Smooth muscle cell (in vitro differentiated cells): Measurements from ENCODE around the gene ZBED4. TPM values are rescaled to one million over a fixed set of nuclear protein-coding genes. Genes with fewer than 3 reads are reported as not detected.

Experiments
- DNase-seq: peaks from one replicate; lab custom pipeline; 2025; ENCODE audit not compliant: unreplicated experiment; lab: John Stamatoyannopoulos, UW
- H2AFZ ChIP-seq: fragments of 200-600 bp; sonication (generic); 2 replicates; pipeline ENCODE4 v1.6.0; 2016; ENCODE audit warnings: antibody characterized with exemption, low read depth, mild to moderate bottlenecking
- H3F3A ChIP-seq: fragments of 200-600 bp; sonication (generic); 2 replicates; pipeline ENCODE4 v1.6.0; 2017; ENCODE audit warnings: antibody characterized with exemption, low read depth
- H3K27ac ChIP-seq: fragments of 200-600 bp; sonication (generic); 2 replicates; pipeline ENCODE4 v1.5.1; 2016; ENCODE audit warnings: low read depth, mild to moderate bottlenecking
- H3K27me3 ChIP-seq: fragments of 200-600 bp; sonication (generic); 2 replicates; pipeline ENCODE4 v1.6.1; 2016; ENCODE audit warnings: low read depth, mild to moderate bottlenecking
- H3K36me3 ChIP-seq: fragments of 200-600 bp; sonication (generic); 2 replicates; pipeline ENCODE4 v1.5.1; 2016; ENCODE audit warnings: low read depth
- H3K4me1 ChIP-seq: fragments of 200-600 bp; sonication (generic); 2 replicates; pipeline ENCODE4 v1.5.1; 2016; ENCODE audit warnings: low read depth
- H3K4me2 ChIP-seq: fragments of 200-600 bp; sonication (generic); 2 replicates; pipeline ENCODE4 v1.6.0; 2016; ENCODE audit warnings: mild to moderate bottlenecking
- H3K4me3 ChIP-seq: fragments of 200-600 bp; sonication (generic); 2 replicates; pipeline ENCODE4 v1.5.1; 2016; ENCODE audit warnings: mild to moderate bottlenecking
- H3K79me2 ChIP-seq: fragments of 200-600 bp; sonication (generic); 2 replicates; pipeline ENCODE4 v1.6.0; 2016; ENCODE audit warnings: low read depth, mild to moderate bottlenecking
- H3K9ac ChIP-seq: fragments of 200-600 bp; sonication (generic); 2 replicates; pipeline ENCODE4 v1.6.0; 2016; ENCODE audit warnings: low read depth
- H3K9me3 ChIP-seq: fragments of 200-600 bp; sonication (generic); replicated peaks from 2 replicates; pipeline ENCODE4 v1.5.1; 2016; ENCODE audit warnings: low read depth
- H4K20me1 ChIP-seq: fragments of 200-600 bp; sonication (generic); 2 replicates; pipeline ENCODE4 v1.6.0; 2016; ENCODE audit warnings: low read depth
- CTCF ChIP-seq: fragments of 200-600 bp; sonication (generic); IDR thresholded peaks from 2 replicates; pipeline ENCODE4 v1.5.1; 2017; ENCODE audit warnings: borderline replicate concordance, mild to moderate bottlenecking, antibody characterized with exemption; ENCODE audit not compliant: insufficient read depth, poor library complexity, severe bottlenecking
- WGBS: methylation state at CpG from one replicate; pipeline ENCODE4 v1.1.7; 2016; ENCODE audit warnings: low lambda C conversion rate; 5-methylcytosine and 5-hydroxymethylcytosine counted together
- polyA plus RNA-seq: library from polyadenylated mRNA; unstranded; fragments of >200 nt; fragmentation: Nextera tagmentation; extraction: Ambion mirVana; gene quantifications from 2 replicates; pipeline ENCODE4 v1.2.1, GENCODE V29; 2016
- total RNA-seq: library from RNA; depleted of rRNA; stranded (reverse); fragments of >200 nt; gene quantifications from 2 replicates; pipeline ENCODE4 v1.2.3, GENCODE V29; 2014

ZBED4 gene
- total and polyA plus RNA-seq, 2 experiments from 2014 or later, result 12.1 to 16.6 TPM

- H3K4me2 ChIP-seq, result no peak overlapping the region
- no peak for TF ChIP-seq CTCF
- no peaks in the 10 kb centered on the region for H3K27me3 ChIP-seq
- no peaks in the 10 kb centered on the region for H3K4me1 ChIP-seq
- peaks cover 20% of the 10 kb centered on the region for H3K79me2 ChIP-seq
- peaks cover 42% of the 10 kb centered on the region for H3K36me3 ChIP-seq
- H3K27ac ChIP-seq, result no peak overlapping the region
- no peak overlapping the region for H3K4me3 ChIP-seq
- H3F3A ChIP-seq, result no peaks in the 10 kb centered on the region
- H4K20me1 ChIP-seq, result peaks cover 32% of the 10 kb centered on the region
- no peak for DNase-seq
- H2AFZ ChIP-seq, result no peak overlapping the region
- 98% methylated on average over 5 of the region's 5 CpGs for WGBS
- H3K9ac ChIP-seq, result no peak overlapping the region
- peaks cover 8% of the 10 kb centered on the region for H3K9me3 ChIP-seq
Observed at GRCh38 chr22:49889071-49889470, 35.4 kb downstream of the ZBED4 start.

- 96% methylated on average over 4 of the region's 4 CpGs for WGBS
- no peaks in the 10 kb centered on the region for H3F3A ChIP-seq
- H3K9ac ChIP-seq, result no peak overlapping the region
- H3K79me2 ChIP-seq, result peaks cover 17% of the 10 kb centered on the region
- no peak overlapping the region for H3K4me3 ChIP-seq
- TF ChIP-seq CTCF, result no peak
- H3K4me2 ChIP-seq, result no peak overlapping the region
- no peak for DNase-seq
- no peaks in the 10 kb centered on the region for H3K4me1 ChIP-seq
- H3K27ac ChIP-seq, result no peak overlapping the region
- H4K20me1 ChIP-seq, result peaks cover 16% of the 10 kb centered on the region
- no peak overlapping the region for H2AFZ ChIP-seq
- peaks cover 21% of the 10 kb centered on the region for H3K36me3 ChIP-seq
- peaks cover 8% of the 10 kb centered on the region for H3K9me3 ChIP-seq
- H3K27me3 ChIP-seq, result no peaks in the 10 kb centered on the region
Observed at GRCh38 chr22:49892226-49892899, 38.7 kb downstream of the ZBED4 start.

GRCh38 chr22:49893025-49893424 lies 39.4 kb downstream of the ZBED4 start:
- no peak for DNase-seq
- no peak for TF ChIP-seq CTCF

More at GRCh38 chr22:49893025-49893424, 39.4 kb downstream of the ZBED4 start:
- H3K4me3 ChIP-seq, result no peak overlapping the region
- H2AFZ ChIP-seq, result no peak overlapping the region
- WGBS, result 95% methylated on average over 4 of the region's 4 CpGs
- no peaks in the 10 kb centered on the region for H3K27me3 ChIP-seq
- H3K27ac ChIP-seq, result no peak overlapping the region
- H3K4me2 ChIP-seq, result no peak overlapping the region
- H3K36me3 ChIP-seq, result peaks cover 15% of the 10 kb centered on the region
- peaks cover 11% of the 10 kb centered on the region for H3K79me2 ChIP-seq
- no peaks in the 10 kb centered on the region for H3K4me1 ChIP-seq
- H4K20me1 ChIP-seq, result peaks cover 11% of the 10 kb centered on the region
- peaks cover 8% of the 10 kb centered on the region for H3K9me3 ChIP-seq
- no peak overlapping the region for H3K9ac ChIP-seq
- no peaks in the 10 kb centered on the region for H3F3A ChIP-seq
